GM12878 (cell line): ENCODE data around the gene KIF4B. TPM values are rescaled to one million over a fixed set of nuclear protein-coding genes. Genes with fewer than 3 reads are reported as not detected.
A peak's percentile ranks its signal among the peaks of the same experiment; 100 is the strongest.

ENCODE experiments used
- ATAC-seq: fragments of 200-7000 bp; cut with Tn5 transposase; 3 replicates; pipeline ENCODE4 v1.9.1; 2020; ENCODE audit warnings: mild to moderate bottlenecking, moderate library complexity
- BruUV-seq: library from RNA; stranded (reverse); fragments of 400-500 nt; replicated peaks from 2 replicates; lab custom pipeline; 2021; lab: Mats Ljungman, UMichigan
- CTCF ChIA-PET: fragments of 300-600 bp; sonication (Branson Sonifier 250); formaldehyde crosslinking; extraction: SDS; loops from one replicate; lab custom pipeline; 2021; ENCODE audit warnings: inconsistent platforms; lab: Yijun Ruan, JAX
- POLR2A ChIA-PET: fragments of 350-600 bp; formaldehyde crosslinking; extraction: SDS; loops from one replicate; lab custom pipeline; 2021; ENCODE audit warnings: inconsistent platforms; lab: Charles Lee
- RAD21 ChIA-PET: fragments of 300-600 bp; sonication (Branson Sonifier 250); formaldehyde crosslinking; loops from one replicate; lab custom pipeline; 2023; ENCODE audit warnings: antibody characterized with exemption; ENCODE audit not compliant: unreplicated experiment; lab: Charles Lee
- SMC1A ChIA-PET: fragments of 300-600 bp; sonication (Branson Sonifier 250); formaldehyde crosslinking; loops from one replicate; lab custom pipeline; 2023; ENCODE audit not compliant: unreplicated experiment, uncharacterized antibody; lab: Charles Lee
- DNase-seq: peaks from one replicate; pipeline ENCODE4 v3.0.0-alpha.2; 2011; ENCODE audit warnings: low read depth, low spot score
- FAIRE-seq: peaks from 3 replicates; lab custom pipeline; 2011; peaks lifted over from hg19 to GRCh38; lab: Jason Lieb, UNC
- H2AFZ ChIP-seq: 2 replicates; pipeline ENCODE4 v1.6.0; 2011; ENCODE audit warnings: low read depth, low read length, control low read depth; ENCODE audit not compliant: control insufficient read depth
- H3K27ac ChIP-seq: 2 replicates; pipeline ENCODE4 v1.5.1; 2011; ENCODE audit warnings: control low read depth; ENCODE audit not compliant: control insufficient read depth, insufficient read depth
- H3K27me3 ChIP-seq, 2 experiments: replicated peaks in 1 of 2; 2 replicates each; pipeline versions ENCODE4 v1.6.0 to v1.6.1; 2011; ENCODE audit warnings: low read length in 1 of 2; ENCODE audit not compliant: control insufficient read depth in 2 of 2, insufficient read depth in 2 of 2
- H3K36me3 ChIP-seq, 2 experiments: 2 replicates each; pipeline ENCODE4 v1.5.1; 2011; ENCODE audit warnings: low read length in 1 of 2; ENCODE audit not compliant: control insufficient read depth in 2 of 2, insufficient read depth in 2 of 2
- H3K4me1 ChIP-seq: 2 replicates; pipeline ENCODE4 v1.6.1; 2011; ENCODE audit warnings: mild to moderate bottlenecking, low read length, moderate library complexity, mixed read lengths; ENCODE audit not compliant: control insufficient read depth, insufficient read depth
- H3K4me2 ChIP-seq: 2 replicates; pipeline ENCODE4 v1.6.0; 2011; ENCODE audit warnings: control low read depth; ENCODE audit not compliant: control insufficient read depth, insufficient read depth
- H3K4me3 ChIP-seq: fragments of 200-600 bp; sonication (generic); 2 replicates; pipeline ENCODE4 v1.5.1; 2016
- H3K79me2 ChIP-seq: 2 replicates; pipeline ENCODE4 v1.6.0; 2011; ENCODE audit warnings: low read length; ENCODE audit not compliant: control insufficient read depth, insufficient read depth
- H3K9ac ChIP-seq: 2 replicates; pipeline ENCODE4 v1.8.0; 2011; ENCODE audit warnings: low read length, control low read depth, mixed read lengths; ENCODE audit not compliant: control insufficient read depth, insufficient read depth
- H3K9me3 ChIP-seq: replicated peaks from 3 replicates; pipeline ENCODE4 v1.5.1; 2011; ENCODE audit warnings: mild to moderate bottlenecking, low read length; ENCODE audit not compliant: control insufficient read depth, insufficient read depth
- H4K20me1 ChIP-seq: 2 replicates; pipeline ENCODE4 v1.6.0; 2011; ENCODE audit not compliant: control insufficient read depth, insufficient read depth
- ESRRA ChIP-seq: IDR thresholded peaks from 2 replicates; pipeline ENCODE4 v1.6.1; 2012; ENCODE audit warnings: mild to moderate bottlenecking, low read length, improper control_type of control experiment
- WGBS: methylation state at CpG from one replicate; pipeline ENCODE4 v1.1.6; 2016; ENCODE audit warnings: low lambda C conversion rate; ENCODE audit not compliant: insufficient replicate concordance, insufficient coverage; ENCODE audit errors: missing lambda C conversion rate; 5-methylcytosine and 5-hydroxymethylcytosine counted together
- in situ Hi-C: fragments of 300-500 bp; cut with MboI; formaldehyde crosslinking; loops from 9 replicates; pipeline ENCODE4 v1.14.3; 2018; ENCODE audit warnings: mixed read lengths
- intact Hi-C: fragments of 100-400 bp; cut with micrococcal nuclease; formaldehyde crosslinking; loops from one replicate; pipeline ENCODE4 v1.14.2; 2022; ENCODE audit not compliant: unreplicated experiment
- polyA plus RNA-seq, 11 experiments: library from polyadenylated mRNA; depleted of rRNA in 4 of 11; unstranded in 6 of 11; stranded (reverse) in 5 of 11; fragments of >200 nt; fragmentation: Nextera tagmentation in 4 of 11; fragmentation: Illumina TruSeq in 1 of 11; extraction: Ambion mirVana in 4 of 11; extraction: Trizol in 1 of 11; gene quantifications; 1 replicate in 1 of 11; 2 replicates in 10 of 11; pipeline versions ENCODE4 v1.2.1 to v1.2.3, GENCODE V29; 2011 to 2016; ENCODE audit warnings: inconsistent platforms in 2 of 11, missing spikeins in 2 of 11, low read depth in 1 of 11
- total RNA-seq, 4 experiments: library from RNA; depleted of rRNA in 3 of 4; stranded (reverse); fragments of >200 nt in 3 of 4; fragmentation: Illumina TruSeq in 1 of 4; extraction: Trizol in 1 of 4; gene quantifications; 2 replicates each; pipeline versions ENCODE4 v1.2.1 to v1.2.3, GENCODE V29; 2013 to 2021
- TF ChIP-seq, protein P1 (sequence below): fragments of 450-650 bp; IDR thresholded peaks from 2 replicates; pipeline ENCODE4 v1.6.1; 2017; ENCODE audit warnings: antibody characterized with exemption, mild to moderate bottlenecking, moderate library complexity
- TF ChIP-seq, protein P2 (sequence below): IDR thresholded peaks from 2 replicates; pipeline ENCODE4 v1.6.1; 2012; ENCODE audit warnings: low read depth, low read length, improper control_type of control experiment
- TF ChIP-seq, protein P3 (sequence below), 3 experiments: IDR thresholded peaks in 2 of 3; conservative IDR thresholded peaks in 1 of 3; 2 replicates each; pipeline ENCODE4 v1.5.1; 2011; ENCODE audit warnings: low read depth in 3 of 3, low read length in 3 of 3, mild to moderate bottlenecking in 3 of 3, control low read depth in 2 of 3, moderate library complexity in 2 of 3, inconsistent platforms in 1 of 3, mixed read lengths in 1 of 3; ENCODE audit not compliant: control insufficient read depth in 2 of 3, insufficient read depth in 1 of 3; ENCODE audit errors: extremely low read depth in 1 of 3

The KIF4B gene
- total and polyA plus RNA-seq, 10 of the 15 experiments (the other 5 are each of a cell fraction or from before 2014, with no cell fraction given) = 0.02 to 0.20 (median 0.05) TPM; not detected in 4

DNA sequence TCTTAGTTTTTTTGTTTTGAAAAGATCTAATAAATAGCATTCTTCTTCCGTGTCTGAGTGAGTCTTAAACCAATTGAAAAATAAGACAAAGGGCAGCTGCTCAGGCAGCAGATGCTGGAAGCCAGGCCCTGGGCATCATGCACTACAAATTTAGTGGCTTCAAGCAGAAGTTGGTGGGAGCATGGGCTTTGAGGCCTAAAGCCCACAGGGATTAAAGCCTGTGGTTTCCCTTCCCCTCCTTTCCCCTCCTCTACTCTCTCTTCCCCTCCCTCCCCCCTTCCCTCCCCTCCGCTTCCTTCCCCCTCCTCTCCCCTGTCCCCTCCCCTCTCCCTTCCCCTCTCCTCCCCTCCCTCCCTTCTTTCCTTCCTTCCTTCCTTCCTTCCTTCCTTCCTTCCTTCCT, 20.1 kb upstream of the KIF4B start (continued):
- TF ChIP-seq, protein P1, sequence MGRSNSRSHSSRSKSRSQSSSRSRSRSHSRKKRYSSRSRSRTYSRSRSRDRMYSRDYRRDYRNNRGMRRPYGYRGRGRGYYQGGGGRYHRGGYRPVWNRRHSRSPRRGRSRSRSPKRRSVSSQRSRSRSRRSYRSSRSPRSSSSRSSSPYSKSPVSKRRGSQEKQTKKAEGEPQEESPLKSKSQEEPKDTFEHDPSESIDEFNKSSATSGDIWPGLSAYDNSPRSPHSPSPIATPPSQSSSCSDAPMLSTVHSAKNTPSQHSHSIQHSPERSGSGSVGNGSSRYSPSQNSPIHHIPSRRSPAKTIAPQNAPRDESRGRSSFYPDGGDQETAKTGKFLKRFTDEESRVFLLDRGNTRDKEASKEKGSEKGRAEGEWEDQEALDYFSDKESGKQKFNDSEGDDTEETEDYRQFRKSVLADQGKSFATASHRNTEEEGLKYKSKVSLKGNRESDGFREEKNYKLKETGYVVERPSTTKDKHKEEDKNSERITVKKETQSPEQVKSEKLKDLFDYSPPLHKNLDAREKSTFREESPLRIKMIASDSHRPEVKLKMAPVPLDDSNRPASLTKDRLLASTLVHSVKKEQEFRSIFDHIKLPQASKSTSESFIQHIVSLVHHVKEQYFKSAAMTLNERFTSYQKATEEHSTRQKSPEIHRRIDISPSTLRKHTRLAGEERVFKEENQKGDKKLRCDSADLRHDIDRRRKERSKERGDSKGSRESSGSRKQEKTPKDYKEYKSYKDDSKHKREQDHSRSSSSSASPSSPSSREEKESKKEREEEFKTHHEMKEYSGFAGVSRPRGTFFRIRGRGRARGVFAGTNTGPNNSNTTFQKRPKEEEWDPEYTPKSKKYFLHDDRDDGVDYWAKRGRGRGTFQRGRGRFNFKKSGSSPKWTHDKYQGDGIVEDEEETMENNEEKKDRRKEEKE = no peak
- no peak for TF ChIP-seq ESRRA

DNA sequence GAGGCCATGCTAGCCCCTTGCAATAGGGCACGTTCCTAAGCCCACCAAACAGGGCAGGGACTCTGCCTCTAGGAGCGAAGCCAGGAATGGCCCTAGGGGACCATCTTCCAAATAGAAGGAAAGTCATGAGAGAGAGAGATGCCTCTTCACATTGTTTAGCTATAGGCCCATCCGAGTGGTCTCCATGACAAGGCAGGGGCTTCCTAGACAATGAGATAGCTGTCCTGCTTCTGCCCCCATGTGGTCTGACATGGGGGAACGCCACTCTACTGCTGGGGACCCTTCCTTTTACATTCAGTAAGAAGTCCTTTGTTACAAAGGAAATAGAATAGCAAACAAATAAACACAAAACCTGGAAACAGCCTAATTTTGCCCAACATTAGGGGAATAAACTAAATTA, 17.9 kb upstream of the KIF4B start:
- CTCF ChIA-PET = interaction anchor here (0.6 to 1.8 kb wide), 2 partner anchors 346 to 363 kb away, joined by 3 to 6 read pairs; no protein-coding TSS in a partner anchor
- ATAC-seq = no peak
- Histone ChIP-seq H3K9ac (no peak overlapping the region), H3K4me3 (no peak overlapping the region), H3K9me3 (no peaks in the 10 kb centered on the region), H3K4me1 (no peaks in the 10 kb centered on the region), H3K4me2 (no peak overlapping the region), H3K27me3 (no peaks in the 10 kb centered on the region; a peak in 1 of 4 replicates), H3K79me2 (no peaks in the 10 kb centered on the region), H3K27ac (no peak overlapping the region), H2AFZ (no peak overlapping the region), H4K20me1 (no peaks in the 10 kb centered on the region), H3K36me3 (no peaks in the 10 kb centered on the region)
- no TSS peak for BruUV-seq
- POLR2A ChIA-PET = interaction anchor here (0.6 to 1.1 kb wide), 2 partner anchors 9 to 26 kb away, joined by 3 read pairs; no protein-coding TSS in a partner anchor
- DNase-seq = no peak
- RAD21 ChIA-PET = no interaction called here
- WGBS = 20% methylated on average over 4 of the region's 4 CpGs
- no peak for FAIRE-seq
- SMC1A ChIA-PET = interaction anchor here (0.6 to 1.1 kb wide), 3 partner anchors 33 to 489 kb away, joined by 3 to 5 read pairs (median 3); no protein-coding TSS in a partner anchor
- in situ Hi-C loops (no loop called here), intact Hi-C loops (no loop called here)
- TF ChIP-seq, protein P2, sequence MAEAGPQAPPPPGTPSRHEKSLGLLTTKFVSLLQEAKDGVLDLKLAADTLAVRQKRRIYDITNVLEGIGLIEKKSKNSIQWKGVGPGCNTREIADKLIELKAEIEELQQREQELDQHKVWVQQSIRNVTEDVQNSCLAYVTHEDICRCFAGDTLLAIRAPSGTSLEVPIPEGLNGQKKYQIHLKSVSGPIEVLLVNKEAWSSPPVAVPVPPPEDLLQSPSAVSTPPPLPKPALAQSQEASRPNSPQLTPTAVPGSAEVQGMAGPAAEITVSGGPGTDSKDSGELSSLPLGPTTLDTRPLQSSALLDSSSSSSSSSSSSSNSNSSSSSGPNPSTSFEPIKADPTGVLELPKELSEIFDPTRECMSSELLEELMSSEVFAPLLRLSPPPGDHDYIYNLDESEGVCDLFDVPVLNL = no peak
- TF ChIP-seq, protein P3, sequence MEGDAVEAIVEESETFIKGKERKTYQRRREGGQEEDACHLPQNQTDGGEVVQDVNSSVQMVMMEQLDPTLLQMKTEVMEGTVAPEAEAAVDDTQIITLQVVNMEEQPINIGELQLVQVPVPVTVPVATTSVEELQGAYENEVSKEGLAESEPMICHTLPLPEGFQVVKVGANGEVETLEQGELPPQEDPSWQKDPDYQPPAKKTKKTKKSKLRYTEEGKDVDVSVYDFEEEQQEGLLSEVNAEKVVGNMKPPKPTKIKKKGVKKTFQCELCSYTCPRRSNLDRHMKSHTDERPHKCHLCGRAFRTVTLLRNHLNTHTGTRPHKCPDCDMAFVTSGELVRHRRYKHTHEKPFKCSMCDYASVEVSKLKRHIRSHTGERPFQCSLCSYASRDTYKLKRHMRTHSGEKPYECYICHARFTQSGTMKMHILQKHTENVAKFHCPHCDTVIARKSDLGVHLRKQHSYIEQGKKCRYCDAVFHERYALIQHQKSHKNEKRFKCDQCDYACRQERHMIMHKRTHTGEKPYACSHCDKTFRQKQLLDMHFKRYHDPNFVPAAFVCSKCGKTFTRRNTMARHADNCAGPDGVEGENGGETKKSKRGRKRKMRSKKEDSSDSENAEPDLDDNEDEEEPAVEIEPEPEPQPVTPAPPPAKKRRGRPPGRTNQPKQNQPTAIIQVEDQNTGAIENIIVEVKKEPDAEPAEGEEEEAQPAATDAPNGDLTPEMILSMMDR (IDR thresholded peaks at IDR 0.05 in 2 of 3, conservative IDR thresholded peaks at IDR 0.05 in 1 of 3; ENCODE audit: control insufficient read depth in 2 of 3, extremely low read depth in 1 of 3, insufficient read depth in 1 of 3, low read depth in 3 of 3, low read length in 3 of 3) = 0 out of 6 replicates have a peak, but pooled peaks of 1 of the 3 experiments have one; percentile 3
